GM19239 (cell line): ENCODE results near the gene DQX1.
"Not testable (repeated sequence)": the region's sequence is repeated elsewhere in the genome, so short reads cannot be mapped to it uniquely, and the experiment has no call there.

Source experiments
- DNase-seq: peaks from one replicate; pipeline ENCODE4 v3.0.0; 2011; ENCODE audit warnings: low spot score; ENCODE audit not compliant: insufficient read length
- FAIRE-seq: peaks from 2 replicates; lab custom pipeline; 2011; peaks lifted over from hg19 to GRCh38; lab: Jason Lieb, UNC

Gene DQX1

DNA sequence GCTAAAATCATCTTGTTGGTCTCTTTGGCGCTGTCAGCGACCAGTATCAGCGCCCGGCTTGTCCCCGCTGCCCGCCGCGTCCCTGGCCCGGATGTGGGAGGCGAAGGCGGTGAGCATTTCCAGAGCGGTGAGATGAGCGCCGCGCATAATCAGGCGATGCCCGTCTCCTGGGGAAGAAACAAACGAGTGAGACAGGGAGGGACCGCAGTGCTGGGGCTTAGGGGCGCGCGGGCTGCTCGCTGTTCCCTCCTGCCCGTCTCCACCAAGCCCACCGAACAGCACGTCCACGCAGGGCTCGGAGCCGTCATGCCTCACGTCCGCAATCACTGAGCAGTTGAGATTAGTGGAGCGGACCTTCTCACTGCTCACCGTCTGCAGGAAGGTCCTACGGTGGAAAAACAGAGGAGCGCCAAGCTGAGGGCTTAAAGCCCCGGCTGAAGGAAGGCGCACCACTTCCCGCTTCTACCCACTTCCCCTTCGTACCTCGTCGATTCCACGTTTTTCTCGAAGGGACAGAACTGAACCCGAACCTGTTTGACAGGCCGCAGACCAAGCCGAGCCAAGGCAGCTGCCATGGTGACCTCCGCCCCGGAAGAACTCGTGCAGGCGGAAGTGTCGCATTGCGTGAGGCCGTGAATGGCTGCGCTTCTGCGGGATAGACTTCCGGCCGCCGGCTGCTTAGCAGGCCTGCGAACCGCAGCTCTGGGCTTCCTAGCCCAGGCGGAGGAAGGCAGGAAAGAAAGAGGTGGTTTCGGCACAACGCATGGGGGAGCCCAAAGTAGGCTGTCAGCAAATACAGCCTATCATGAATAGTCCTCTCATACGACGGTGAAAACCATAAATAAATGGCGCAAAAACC is 53.7 kb downstream of the DQX1 start, which contains the start of gene MRPL53:
MRPL53 (minus strand) TSS at position 595 of the 859 bp plus-strand sequence; CDS start at position 575, 20 bp downstream.
- peak; percentile 92 for FAIRE-seq

GRCh38 chr2:74471332-74472065 is 54.5 kb downstream of the DQX1 start:
- FAIRE-seq = no peak

More for the DNA sequence above, 53.7 kb downstream of the DQX1 start, which contains the start of gene MRPL53:
- peak; percentile 74 for DNase-seq

GRCh38 chr2:74470742-74471141 is 55.3 kb downstream of the DQX1 start:
- not testable (repeated sequence) for FAIRE-seq, DNase-seq

More at GRCh38 chr2:74471332-74472065, 54.5 kb downstream of the DQX1 start:
- no peak for DNase-seq
